ENCODE data around the gene PPA2. TPM values are rescaled to one million over a fixed set of nuclear protein-coding genes. Genes with fewer than 3 reads are reported as not detected.
"Not testable (repeated sequence)": the region's sequence is repeated elsewhere in the genome, so short reads cannot be mapped to it uniquely, and the experiment has no call there.

Gene PPA2
- total RNA-seq, 1 donor from 2014 or later: 58.5 TPM

GRCh38 chr4:105461221-105461620, 12.6 kb downstream of the PPA2 start:
- ATAC-seq (peak; percentile 16), DNase-seq (ENCODE audit: low spot score) (no peak)

- ATAC-seq: no peak
- DNase-seq (ENCODE audit: low spot score): no peak
Measured at GRCh38 chr4:105460306-105460705, 13.6 kb downstream of the PPA2 start.

DNA sequence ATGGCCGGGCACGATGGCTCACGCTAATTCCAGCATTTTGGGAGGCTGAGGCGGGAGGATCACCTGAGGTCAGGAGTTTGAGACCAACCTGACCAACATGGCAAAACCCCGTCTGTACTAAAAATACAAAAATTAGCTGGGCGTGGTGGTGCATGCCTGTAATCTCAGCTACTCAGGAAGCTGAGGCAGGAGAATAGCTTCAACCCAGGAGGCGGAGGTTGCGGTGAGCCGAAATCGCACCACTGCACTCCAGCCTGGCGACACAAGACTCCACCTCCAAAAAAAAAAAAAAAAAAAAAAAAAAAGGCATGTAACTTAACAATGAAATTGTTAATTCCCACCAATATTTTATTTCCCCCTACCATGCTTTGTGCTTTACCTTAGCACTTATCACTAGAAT, 15.3 kb downstream of the PPA2 start:
- ATAC-seq; DNase-seq (ENCODE audit: low spot score): not testable (repeated sequence)

DNA sequence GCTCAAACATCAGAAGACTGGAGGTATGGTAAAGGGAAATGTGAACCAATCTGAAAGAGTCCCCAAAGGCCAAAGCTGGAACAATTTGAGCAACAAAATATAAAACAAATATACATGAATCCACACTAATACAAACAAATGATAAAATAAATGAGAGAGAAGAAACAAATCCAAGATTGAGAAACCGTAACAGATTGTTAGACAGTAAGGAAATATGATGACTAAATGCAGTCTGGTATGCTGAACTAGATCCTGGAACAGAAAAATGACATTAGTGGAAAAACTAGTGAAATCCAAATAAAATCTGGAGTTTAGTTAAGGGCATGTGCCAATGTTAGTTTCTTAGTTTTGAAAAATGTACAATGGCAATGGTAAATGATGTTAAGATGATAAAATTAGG, 15.9 kb downstream of the PPA2 start:
- no peak for DNase-seq (ENCODE audit: low spot score)
- no peak for ATAC-seq

DNA sequence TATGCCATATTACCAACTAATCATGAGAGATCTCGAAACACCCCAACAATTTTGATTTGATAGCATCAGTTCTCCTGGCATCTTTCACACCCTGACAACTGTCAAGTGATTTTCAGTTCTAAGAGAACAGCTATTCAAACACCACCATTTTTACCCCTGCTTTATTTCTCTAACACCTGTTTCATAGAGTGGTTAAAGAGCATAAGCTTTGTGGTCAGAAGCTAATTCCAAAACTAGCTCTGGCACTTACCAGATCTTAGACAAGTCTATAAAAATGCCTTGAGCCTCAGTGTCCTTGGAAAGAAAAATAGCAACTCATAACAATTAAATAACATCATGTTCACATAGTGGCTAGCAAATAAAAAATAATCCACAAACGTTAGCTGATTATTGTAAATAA, 17.9 kb downstream of the PPA2 start:
- DNase-seq (ENCODE audit: low spot score): no peak
- ATAC-seq: no peak

DNA sequence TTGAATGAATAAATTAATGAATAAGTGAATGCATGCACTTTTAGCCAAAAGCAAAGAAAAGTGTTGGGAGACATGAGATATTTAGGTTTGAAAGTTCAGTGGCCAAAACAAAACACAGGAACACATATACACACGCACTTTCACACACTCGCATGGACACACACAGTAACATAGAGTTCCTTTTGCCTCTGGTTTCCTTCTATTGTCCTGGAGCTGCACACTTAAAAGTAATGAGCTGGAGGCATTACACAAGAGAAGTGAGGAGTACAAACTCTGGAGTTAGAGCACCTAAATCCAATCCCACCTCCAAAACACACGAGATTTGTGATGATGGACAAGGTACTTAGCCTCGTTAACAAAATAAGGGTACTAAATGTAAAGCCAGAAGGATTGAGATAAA, 18.7 kb downstream of the PPA2 start:
- DNase-seq (ENCODE audit: low spot score) (no peak), ATAC-seq (no peak)

GRCh38 chr4:105453550-105454205, 20.2 kb downstream of the PPA2 start:
- DNase-seq (ENCODE audit: low spot score) (no peak), ATAC-seq (no peak)

DNA sequence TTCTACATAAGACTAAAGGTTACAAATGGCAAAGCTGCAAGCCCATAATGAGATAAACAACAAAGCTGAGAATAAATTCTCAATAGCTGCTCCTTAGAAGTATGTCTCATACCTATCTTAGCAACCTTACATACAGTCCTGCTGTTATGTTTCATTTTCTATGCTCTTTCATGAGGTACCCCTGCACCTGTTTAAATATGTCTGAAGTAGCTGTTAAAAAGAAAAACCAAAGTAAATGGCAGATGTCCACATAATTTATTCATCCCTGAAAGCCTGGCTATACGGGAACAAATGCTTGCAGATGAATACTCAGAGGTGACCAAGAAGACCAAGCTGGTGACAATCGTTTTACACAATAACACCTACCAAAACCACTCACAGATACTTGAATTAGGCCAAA, 22.5 kb downstream of the PPA2 start:
- ATAC-seq (no peak), DNase-seq (ENCODE audit: low spot score) (no peak)

- ATAC-seq: no peak
Measured at GRCh38 chr4:105440890-105441289, 33.0 kb downstream of the PPA2 start.

DNA sequence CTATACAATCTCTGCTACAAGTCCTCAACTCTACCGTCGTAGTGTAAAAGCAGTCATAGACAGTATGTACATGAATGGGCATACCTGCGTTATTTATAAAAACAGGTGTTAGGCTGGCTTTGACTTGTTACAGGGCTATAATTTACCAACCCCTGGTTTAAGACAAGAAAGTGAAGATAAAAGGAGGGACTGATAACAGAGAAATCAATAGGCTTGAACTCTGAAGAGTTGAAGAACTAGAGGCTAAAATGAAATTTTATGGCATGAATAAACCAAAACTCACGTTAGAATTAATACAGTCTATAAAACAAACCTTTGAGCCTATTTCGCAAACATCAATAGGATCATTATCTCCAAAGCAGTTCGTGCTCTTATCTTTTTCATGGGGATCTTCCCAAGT, 36.2 kb downstream of the PPA2 start:
- no peak for DNase-seq (ENCODE audit: low spot score)
- no peak for ATAC-seq

More at GRCh38 chr4:105440890-105441289, 33.0 kb downstream of the PPA2 start:
- no peak for DNase-seq (ENCODE audit: low spot score)

- no peak for ATAC-seq
- DNase-seq (ENCODE audit: low spot score): no peak
Measured at GRCh38 chr4:105436414-105436813, 37.4 kb downstream of the PPA2 start.

GRCh38 chr4:105434940-105435339, 38.9 kb downstream of the PPA2 start:
- DNase-seq (ENCODE audit: low spot score): no peak
- no peak for ATAC-seq

GRCh38 chr4:105433421-105433820, 40.4 kb downstream of the PPA2 start:
- ATAC-seq (no peak), DNase-seq (ENCODE audit: low spot score) (no peak)

DNA sequence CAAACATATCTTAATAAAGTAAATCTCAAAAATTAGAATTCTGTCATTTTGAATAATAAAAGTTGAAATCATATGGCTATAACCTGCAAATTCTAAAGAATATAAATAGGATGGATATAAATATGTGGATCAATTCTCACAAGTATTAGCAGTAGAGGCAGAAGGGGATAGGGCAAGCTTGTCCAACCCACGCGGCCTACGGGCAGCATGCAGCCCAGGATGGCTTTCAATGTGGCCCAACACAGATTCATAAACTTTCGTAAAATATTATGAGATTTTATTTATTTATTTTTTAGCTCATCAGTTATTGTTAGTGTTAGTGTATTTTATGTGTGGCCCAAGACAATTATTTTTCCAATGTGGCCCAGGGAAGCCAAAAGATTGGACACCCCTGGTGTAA, 41.4 kb downstream of the PPA2 start:
- no peak for DNase-seq (ENCODE audit: low spot score)
- no peak for ATAC-seq

GRCh38 chr4:105430811-105431210, 43.1 kb downstream of the PPA2 start:
- no peak for DNase-seq (ENCODE audit: low spot score)
- ATAC-seq: no peak

- ATAC-seq (no peak), DNase-seq (ENCODE audit: low spot score) (no peak)
Measured at GRCh38 chr4:105426187-105426897, 47.5 kb downstream of the PPA2 start.

- DNase-seq (ENCODE audit: low spot score) (no peak), ATAC-seq (no peak)
Measured at GRCh38 chr4:105422207-105422920, 51.5 kb downstream of the PPA2 start.

DNA sequence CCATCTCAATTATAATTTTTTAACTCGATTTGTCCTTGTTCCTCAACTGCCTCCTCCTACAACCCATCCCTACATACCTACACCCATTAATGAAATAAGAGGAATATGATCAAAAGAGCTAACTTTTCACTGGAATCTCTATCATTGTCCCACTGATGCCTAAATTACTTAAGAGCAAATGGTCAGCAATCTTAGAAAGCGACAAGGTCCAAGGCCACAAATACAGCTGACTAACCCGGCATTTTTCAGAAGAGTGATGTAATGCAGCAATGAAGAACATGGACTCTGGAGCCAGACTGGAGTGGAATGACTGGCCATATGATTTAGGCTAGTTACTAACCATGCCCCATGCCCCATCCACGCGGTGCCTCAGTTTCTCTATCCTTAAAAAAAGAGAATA, 56.2 kb downstream of the PPA2 start:
- peak; percentile 57 for ATAC-seq
- DNase-seq (ENCODE audit: low spot score): no peak

DNA sequence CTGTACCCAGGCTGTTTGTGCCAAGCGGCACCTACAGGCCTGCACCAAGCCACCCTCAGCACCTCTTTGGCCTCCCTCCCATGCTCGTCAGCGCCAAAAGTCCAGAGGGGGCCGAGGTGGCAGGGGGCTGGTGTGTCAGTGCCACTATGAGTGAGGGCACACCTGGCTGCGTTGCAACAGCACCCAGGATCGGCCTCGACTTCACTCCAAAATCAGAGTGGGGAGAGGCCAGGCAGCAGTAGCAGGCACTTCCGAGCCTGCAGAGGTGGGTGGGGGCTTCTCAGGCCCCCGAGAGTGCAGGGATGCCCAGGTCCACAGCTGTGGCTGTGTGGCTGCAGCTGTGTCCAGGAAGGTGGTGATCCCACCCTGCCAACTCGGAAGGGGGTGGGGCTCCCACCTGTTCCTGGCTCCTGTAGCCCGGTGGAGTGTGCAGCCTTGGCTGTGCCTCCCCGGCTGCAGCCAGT, 58.5 kb downstream of the PPA2 start:
- DNase-seq (ENCODE audit: low spot score): no peak
- ATAC-seq: no peak

DNA sequence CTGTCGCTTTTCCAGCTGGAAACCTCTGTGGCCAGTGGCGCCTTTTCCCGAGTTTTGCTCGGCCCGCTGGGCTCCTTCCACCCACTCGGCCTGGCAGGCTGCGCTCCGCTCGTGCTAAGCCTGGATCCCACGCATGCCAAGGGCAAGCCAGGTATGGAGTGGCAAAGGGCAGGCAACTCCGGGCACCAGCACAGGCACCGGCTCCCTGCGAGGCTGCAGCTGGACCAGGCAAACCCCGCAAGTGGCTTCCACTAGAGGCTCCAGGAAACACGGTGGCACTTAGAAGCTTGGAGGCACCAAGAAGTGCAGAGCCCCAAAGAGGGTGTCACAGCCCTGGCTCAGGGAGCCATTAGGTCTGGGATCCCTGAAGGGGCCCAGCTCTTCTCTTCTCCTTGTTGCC, 59.5 kb downstream of the PPA2 start:
- ATAC-seq (no peak), DNase-seq (ENCODE audit: low spot score) (no peak)

DNA sequence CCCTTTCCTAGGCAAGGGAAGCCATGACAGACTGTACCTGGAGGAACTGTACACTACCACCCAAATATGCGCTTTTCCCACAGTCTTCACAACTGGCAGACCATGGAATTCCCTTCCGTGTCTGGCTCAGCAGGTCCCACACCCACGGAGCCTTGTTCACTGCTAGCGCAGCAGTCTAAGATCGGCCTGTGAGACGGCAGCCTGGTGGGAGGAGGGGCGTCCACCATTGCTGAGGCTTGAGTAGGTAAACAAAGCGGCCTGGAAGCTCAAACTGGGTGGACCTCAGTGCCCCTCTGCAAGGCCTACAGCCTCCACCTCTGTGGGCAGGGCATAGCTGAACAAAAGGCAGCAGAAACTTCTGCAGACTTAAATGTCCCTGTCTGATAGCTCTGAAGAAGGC, 64.7 kb downstream of the PPA2 start:
- not testable (repeated sequence) for ATAC-seq; DNase-seq (ENCODE audit: low spot score)
